Activated CD4-positive, alpha-beta T cell treated with anti-CD3 and anti-CD28 coated beads, Interleukin-2, amount 10 ng/mL, durations not matched to agents 7 days and 5 days (primary cell): ENCODE measurements around the gene MANEA. TPM values are rescaled to one million over a fixed set of nuclear protein-coding genes. Genes with fewer than 3 reads are reported as not detected.

ENCODE experiments used
- CTCF ChIA-PET: fragments of 350-600 bp; sonication (Branson Sonifier 250); formaldehyde crosslinking; loops from one replicate; lab custom pipeline; 2021; ENCODE audit warnings: antibody characterized with exemption; lab: Charles Lee
- POLR2A ChIA-PET: fragments of 350-600 bp; sonication (Branson Sonifier 250); formaldehyde crosslinking; loops from one replicate; lab custom pipeline; 2021; ENCODE audit warnings: antibody characterized with exemption; lab: Charles Lee
- DNase-seq: peaks from one replicate; pipeline ENCODE4 v3.0.0-alpha.2; 2020
- H3K27ac Mint-ChIP-seq: one replicate; pipeline ENCODE4 v1.8.0; 2021; ENCODE audit warnings: mild to moderate bottlenecking, moderate library complexity, mixed read lengths
- H3K27me3 Mint-ChIP-seq: one replicate; pipeline ENCODE4 v1.8.0; 2021; ENCODE audit warnings: mixed read lengths
- H3K36me3 Mint-ChIP-seq: one replicate; pipeline ENCODE4 v1.8.0; 2021; ENCODE audit warnings: low read depth, mixed read lengths
- H3K4me1 Mint-ChIP-seq: one replicate; pipeline ENCODE4 v1.8.0; 2021; ENCODE audit warnings: mixed read lengths
- H3K4me3 Mint-ChIP-seq: one replicate; pipeline ENCODE4 v1.8.0; 2021; ENCODE audit warnings: mild to moderate bottlenecking, moderate library complexity, mixed read lengths
- H3K9me3 Mint-ChIP-seq: one replicate; pipeline ENCODE4 v1.8.0; 2021; ENCODE audit warnings: mixed read lengths
- total RNA-seq, 2 experiments: library from RNA; stranded (reverse); gene quantifications; one replicate each; pipeline ENCODE4 v1.2.3, GENCODE V29; 2021

Gene MANEA
- total RNA-seq, 2 experiments from 2014 or later = 27.3 to 31.4 TPM

DNA sequence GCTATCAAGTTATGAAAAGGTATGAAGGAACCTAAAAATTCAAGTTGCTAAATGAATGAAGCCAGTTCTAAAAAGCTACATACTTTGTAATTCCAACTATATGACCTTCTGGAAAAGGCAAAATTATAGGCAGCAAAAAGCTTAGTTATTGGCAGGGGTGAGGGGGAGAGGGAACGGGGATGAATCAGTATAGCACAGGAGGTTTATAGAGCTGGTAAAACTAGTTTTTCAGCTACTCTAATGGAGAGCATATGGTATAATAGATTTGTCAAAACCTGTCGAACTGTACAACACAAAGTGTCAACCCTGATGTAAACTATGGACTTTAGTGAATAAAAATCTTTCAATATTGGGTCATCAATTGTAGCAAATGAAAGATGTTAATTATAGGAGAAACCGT lies 18.7 kb downstream of the MANEA start:
- POLR2A ChIA-PET = no interaction called here
- Mint-ChIP-seq H3K36me3 (peaks cover 38% of the 10 kb centered on the region), H3K27me3 (no peaks in the 10 kb centered on the region), H3K4me3 (no peak overlapping the region), H3K27ac (no peak overlapping the region), H3K4me1 (peaks cover 22% of the 10 kb centered on the region), H3K9me3 (peaks cover 7% of the 10 kb centered on the region)
- CTCF ChIA-PET = interaction anchor here (0.6 kb wide), 1 partner anchor 257 kb away, joined by 3 read pairs; no protein-coding TSS in a partner anchor
- DNase-seq = no peak

GRCh38 chr6:95599706-95600105 lies 22.4 kb downstream of the MANEA start:
- Mint-ChIP-seq H3K27ac (no peak overlapping the region), H3K4me1 (peaks cover 15% of the 10 kb centered on the region), H3K36me3 (peaks cover 26% of the 10 kb centered on the region), H3K27me3 (no peaks in the 10 kb centered on the region), H3K4me3 (no peak overlapping the region), H3K9me3 (no peaks in the 10 kb centered on the region)
- CTCF ChIA-PET = interaction anchor here (1.1 kb wide), 1 partner anchor 12 kb away, joined by 3 read pairs; no protein-coding TSS in a partner anchor
- POLR2A ChIA-PET = no interaction called here
- no peak for DNase-seq

DNA sequence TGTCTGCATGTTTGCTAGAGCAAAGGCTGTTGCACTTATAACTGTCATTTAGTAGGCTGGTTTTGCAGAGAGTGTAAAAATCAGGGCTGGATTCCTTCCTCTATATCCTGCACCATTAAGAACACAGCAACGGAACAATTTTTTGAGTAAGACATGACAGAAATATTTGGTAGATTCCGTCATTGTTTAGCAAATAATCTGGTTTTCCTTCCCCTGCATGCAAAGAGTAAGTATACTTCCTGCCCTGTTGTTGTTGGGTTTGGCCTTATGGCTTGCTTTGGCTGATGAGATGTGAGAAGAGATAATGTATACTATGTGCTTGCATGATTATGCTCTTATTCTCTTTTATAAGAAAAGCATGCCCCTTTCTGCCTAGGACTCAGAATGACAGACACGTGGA lies 23.8 kb downstream of the MANEA start:
- DNase-seq = no peak
- H3K27me3 Mint-ChIP-seq = no peaks in the 10 kb centered on the region
- H3K27ac Mint-ChIP-seq = no peak overlapping the region
- POLR2A ChIA-PET = no interaction called here
- no peaks in the 10 kb centered on the region for H3K9me3 Mint-ChIP-seq
- peaks cover 23% of the 10 kb centered on the region for H3K36me3 Mint-ChIP-seq
- H3K4me3 Mint-ChIP-seq = no peak overlapping the region
- peaks cover 10% of the 10 kb centered on the region for H3K4me1 Mint-ChIP-seq
- CTCF ChIA-PET = no interaction called here

DNA sequence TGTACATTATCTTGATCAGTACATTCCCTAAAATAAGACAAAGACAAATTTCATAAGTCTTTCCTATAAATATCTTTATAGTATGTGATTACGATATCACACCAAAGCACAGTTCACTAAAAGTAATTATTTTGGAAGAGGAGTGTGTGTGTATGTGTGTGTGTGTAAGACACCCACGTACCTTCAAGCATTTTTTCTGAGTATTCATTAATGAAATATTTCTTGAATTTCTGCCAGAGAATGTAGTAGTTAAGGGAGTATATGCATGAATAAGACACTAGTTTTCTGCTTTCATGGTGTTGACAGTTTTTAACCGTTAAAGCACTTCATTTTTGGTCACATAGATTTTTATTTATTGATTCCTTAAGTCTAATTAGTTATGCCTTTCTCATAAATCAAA lies 36.8 kb downstream of the MANEA start:
- no peak overlapping the region for H3K4me3 Mint-ChIP-seq
- H3K27me3 Mint-ChIP-seq = peaks cover 13% of the 10 kb centered on the region
- no peaks in the 10 kb centered on the region for H3K4me1 Mint-ChIP-seq
- H3K27ac Mint-ChIP-seq = no peak overlapping the region
- H3K36me3 Mint-ChIP-seq = no peaks in the 10 kb centered on the region
- ChIA-PET POLR2A (no interaction called here), CTCF (no interaction called here)
- no peak for DNase-seq
- no peaks in the 10 kb centered on the region for H3K9me3 Mint-ChIP-seq

DNA sequence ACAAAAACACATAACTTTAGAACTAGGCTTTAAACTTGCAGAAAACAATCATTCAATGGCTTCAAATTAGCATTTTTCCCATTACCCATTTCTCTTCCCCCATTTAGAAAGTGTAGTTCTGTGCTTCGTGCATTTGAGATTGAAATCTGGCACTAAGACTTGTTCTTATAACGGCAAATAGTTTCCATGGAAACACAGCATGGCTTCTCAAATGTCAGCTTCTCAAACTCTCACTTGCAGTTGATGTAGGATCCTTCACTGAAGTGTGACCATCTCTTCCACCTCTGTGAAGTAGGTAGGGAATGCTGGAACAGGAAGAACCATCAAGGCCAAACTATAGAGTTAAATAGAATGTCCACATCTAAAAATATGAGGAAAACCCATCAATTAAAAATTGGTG lies 52.2 kb downstream of the MANEA start:
- H3K27me3 Mint-ChIP-seq = no peaks in the 10 kb centered on the region
- ChIA-PET POLR2A (no interaction called here), CTCF (no interaction called here)
- H3K4me1 Mint-ChIP-seq = no peaks in the 10 kb centered on the region
- DNase-seq = no peak
- H3K9me3 Mint-ChIP-seq = no peaks in the 10 kb centered on the region
- no peak overlapping the region for H3K27ac Mint-ChIP-seq
- H3K4me3 Mint-ChIP-seq = no peak overlapping the region
- no peaks in the 10 kb centered on the region for H3K36me3 Mint-ChIP-seq

DNA sequence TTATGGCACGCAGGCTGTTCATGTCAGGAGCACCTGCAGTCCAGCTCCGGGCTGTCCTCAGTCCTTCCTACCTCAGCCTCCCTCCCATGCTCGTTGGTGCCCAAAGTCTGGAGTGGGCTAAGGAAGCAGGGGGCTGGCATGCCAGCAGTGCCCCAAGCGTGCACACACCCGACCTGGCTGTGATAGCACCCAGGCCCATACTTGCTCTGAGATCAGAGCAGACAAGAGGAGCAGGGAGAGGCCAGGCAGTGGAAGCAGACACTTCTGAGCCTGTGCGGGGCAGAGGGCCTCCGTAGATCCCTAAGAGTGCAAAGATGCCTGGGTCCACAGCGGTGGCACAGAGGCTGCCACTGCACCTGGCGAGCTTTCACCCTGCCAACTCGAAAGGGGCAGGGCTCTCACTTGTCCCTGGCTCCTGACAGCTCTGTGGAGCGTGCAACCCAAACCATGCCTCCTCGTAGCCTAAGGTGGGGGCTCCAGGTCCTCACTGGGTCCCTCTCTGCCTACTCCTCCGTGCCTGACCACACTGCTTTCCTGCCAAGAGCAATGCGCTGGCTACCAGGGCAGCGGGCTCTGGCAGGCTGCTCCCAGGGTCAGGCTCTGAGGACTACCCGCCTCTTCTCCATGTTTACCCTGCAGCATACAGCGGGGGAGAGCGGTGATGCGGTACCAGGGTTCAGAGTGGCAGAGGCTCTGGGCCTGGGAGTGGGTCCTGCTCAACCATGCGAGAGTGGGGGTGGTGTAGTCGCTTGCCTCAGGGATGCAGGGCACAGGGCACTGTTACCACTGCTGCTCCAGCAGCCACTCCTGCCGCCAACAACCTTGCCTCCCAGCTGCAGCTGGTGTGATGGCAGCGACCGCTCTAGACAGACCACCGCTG lies 59.5 kb downstream of the MANEA start:
- no peaks in the 10 kb centered on the region for H3K36me3 Mint-ChIP-seq
- CTCF ChIA-PET = interaction anchor here (0.6 kb wide), 1 partner anchor 1833 kb away, joined by 3 read pairs; no protein-coding TSS in a partner anchor
- POLR2A ChIA-PET = no interaction called here
- no peaks in the 10 kb centered on the region for H3K9me3 Mint-ChIP-seq
- H3K27me3 Mint-ChIP-seq = no peaks in the 10 kb centered on the region
- no peak overlapping the region for H3K27ac Mint-ChIP-seq
- H3K4me3 Mint-ChIP-seq = no peak overlapping the region
- no peak for DNase-seq
- no peaks in the 10 kb centered on the region for H3K4me1 Mint-ChIP-seq

GRCh38 chr6:95648636-95649035 lies 71.3 kb downstream of the MANEA start:
- Mint-ChIP-seq H3K36me3 (no peaks in the 10 kb centered on the region), H3K4me3 (no peak overlapping the region), H3K4me1 (no peaks in the 10 kb centered on the region), H3K27ac (no peak overlapping the region), H3K27me3 (peaks cover 2% of the 10 kb centered on the region), H3K9me3 (no peaks in the 10 kb centered on the region)
- no peak for DNase-seq
- ChIA-PET CTCF (no interaction called here), POLR2A (no interaction called here)

DNA sequence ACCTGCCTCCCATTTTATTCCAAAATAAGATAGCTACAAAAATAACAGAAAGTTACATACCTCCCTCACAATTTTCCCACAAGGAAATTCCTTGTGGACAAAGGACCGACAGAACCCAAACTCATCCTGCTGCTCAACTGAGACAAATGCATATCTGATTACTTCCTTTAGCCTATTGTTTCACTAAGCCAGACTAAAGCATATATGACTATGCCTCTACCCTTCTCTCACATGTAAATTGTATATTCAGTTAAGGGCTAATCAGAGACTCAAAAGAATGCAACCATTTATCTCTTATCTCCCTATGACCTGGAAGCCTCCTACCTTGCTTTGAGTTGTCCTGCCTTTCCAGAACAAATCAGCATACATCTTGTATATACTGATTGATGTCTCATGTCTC lies 72.1 kb downstream of the MANEA start:
- Mint-ChIP-seq H3K36me3 (no peaks in the 10 kb centered on the region), H3K4me1 (no peaks in the 10 kb centered on the region), H3K4me3 (no peak overlapping the region), H3K9me3 (no peaks in the 10 kb centered on the region), H3K27me3 (peaks cover 2% of the 10 kb centered on the region), H3K27ac (no peak overlapping the region)
- ChIA-PET POLR2A (no interaction called here), CTCF (no interaction called here)
- DNase-seq = no peak

DNA sequence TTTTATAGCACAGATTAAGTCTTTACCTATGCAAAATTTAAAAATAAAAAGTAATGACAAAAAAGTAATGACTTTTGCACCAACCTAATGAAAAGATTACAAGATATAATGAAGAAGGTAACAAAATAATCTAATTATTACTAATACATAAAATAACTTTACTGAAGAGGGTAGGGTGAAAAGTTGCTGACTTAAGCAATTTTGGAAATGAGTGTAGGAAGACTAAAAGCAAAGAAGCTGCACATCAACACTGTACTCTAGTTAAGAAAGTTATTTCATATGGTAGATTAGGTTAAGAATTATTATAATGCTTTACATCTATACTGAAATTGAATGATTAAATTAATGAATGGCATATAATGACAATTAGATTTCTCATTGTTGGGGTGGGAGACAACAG lies 76.8 kb downstream of the MANEA start:
- no peaks in the 10 kb centered on the region for H3K4me1 Mint-ChIP-seq
- no peaks in the 10 kb centered on the region for H3K27me3 Mint-ChIP-seq
- H3K36me3 Mint-ChIP-seq = no peaks in the 10 kb centered on the region
- no peak overlapping the region for H3K4me3 Mint-ChIP-seq
- H3K9me3 Mint-ChIP-seq = no peaks in the 10 kb centered on the region
- ChIA-PET POLR2A (no interaction called here), CTCF (no interaction called here)
- no peak for DNase-seq
- H3K27ac Mint-ChIP-seq = no peak overlapping the region

DNA sequence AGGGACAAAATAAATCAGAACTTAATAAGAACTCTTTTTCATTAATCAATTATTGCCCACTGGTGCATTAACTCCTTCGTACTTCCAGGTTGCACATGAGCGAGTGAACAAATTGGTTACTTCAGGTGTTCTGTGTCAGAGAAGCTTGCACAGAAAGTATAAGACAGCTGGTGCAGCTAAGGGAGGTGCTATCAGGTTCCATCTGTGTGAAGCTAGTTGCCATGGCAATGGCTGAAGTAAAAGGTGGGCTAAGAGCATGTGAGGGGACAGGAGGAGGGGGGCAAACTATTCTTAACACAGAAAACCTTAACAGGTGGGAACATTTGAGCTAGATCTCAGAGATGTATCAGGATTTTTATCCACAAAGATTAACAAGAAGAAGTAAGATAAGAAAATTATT lies 81.6 kb downstream of the MANEA start:
- Mint-ChIP-seq H3K27me3 (no peaks in the 10 kb centered on the region), H3K4me3 (no peak overlapping the region), H3K4me1 (no peaks in the 10 kb centered on the region), H3K27ac (no peak overlapping the region), H3K9me3 (no peaks in the 10 kb centered on the region), H3K36me3 (no peaks in the 10 kb centered on the region)
- POLR2A ChIA-PET = no interaction called here
- no peak for DNase-seq
- CTCF ChIA-PET = no interaction called here
